HG03354 (cell line): ENCODE measurements around the gene NCOA6.

Experiments
- ATAC-seq: cut with Tn5 transposase; IDR thresholded peaks from one replicate; pipeline ENCODE4 v1.9.1; 2021; ENCODE audit warnings: mild to moderate bottlenecking; ENCODE audit not compliant: unreplicated experiment, poor library complexity, severe bottlenecking

NCOA6 gene

DNA sequence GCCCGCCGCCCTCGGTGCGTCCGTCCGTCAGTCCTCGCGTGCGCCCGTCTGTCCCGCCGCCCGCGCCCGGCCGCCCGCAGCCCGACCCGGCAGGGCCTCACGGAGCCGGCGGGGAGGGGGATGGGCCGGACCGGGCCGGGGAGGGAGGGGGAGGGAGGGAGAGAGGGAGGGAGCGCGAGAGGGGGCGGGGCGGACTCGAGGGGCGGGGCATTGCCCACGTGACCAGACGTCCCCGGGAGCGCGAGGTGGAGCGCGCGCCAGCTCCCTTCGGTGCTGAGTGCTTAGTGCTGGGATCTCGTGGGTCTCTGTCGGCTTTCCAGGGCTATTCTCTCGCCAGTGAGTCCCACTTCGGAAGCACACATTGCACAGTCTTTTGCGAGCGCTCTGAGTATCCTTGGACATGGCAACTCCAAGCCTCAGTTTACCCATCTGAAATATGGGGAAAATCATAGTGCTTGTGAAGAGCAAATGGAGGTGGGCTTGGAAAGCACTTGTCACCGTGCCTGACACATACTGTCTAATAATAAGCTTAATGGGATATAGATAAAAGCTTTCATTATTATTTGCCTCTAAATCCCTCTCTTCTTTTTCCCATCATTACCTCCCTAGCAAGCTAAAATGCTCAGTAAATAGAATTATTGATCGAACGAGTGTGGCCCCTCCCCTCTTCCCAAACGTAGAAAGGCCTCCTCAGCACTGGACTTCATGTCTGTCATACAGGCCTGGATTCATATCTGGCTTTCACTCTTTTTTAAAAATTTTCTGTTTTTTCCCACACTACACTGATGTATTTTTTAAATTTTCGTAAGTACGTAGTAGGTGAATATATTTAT lies at the start of gene NCOA6:
TSS of gene NCOA6 (minus strand) at position 122 of the 833 bp plus-strand sequence. CDS start 43,296 bp downstream, outside the sequence.
- ATAC-seq: peak; percentile 68

DNA sequence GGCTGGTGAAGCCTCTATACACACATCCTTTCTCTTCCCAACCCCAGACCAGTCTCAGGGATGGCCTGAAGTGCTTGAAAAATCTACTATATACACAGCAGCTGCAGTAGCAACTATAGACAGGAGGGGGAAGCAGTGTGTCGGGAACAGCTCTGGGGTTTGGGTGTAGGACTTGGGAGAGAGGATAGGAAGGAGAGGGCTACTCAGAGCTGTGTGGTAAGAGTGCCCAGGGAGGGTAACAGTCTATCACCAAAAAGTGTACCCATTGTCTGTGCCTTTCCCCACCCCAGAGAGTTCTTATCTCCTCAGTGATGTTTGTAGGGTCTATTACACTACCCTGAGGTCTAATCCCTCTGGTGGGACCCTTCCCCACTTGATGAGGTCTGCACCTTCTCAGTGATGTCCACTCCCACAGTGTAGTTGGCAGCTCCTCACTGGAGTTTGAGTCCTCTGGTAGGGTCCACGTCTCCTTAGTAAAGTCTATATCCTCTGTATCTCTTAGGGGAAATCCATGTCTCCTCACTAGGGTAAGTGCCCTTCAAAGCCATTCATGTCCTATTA lies 48.7 kb upstream of the NCOA6 start:
- ATAC-seq: no peak

GRCh38 chr20:34873583-34874093 lies 48.2 kb upstream of the NCOA6 start:
- ATAC-seq: no peak

- peak; percentile 61 for ATAC-seq
Observed at GRCh38 chr20:34872622-34873224, 47.3 kb upstream of the NCOA6 start, which contains the start of gene GGT7. GGT7 (minus strand) TSS chr20:34872856; CDS start chr20:34872815, 41 bp downstream.

- ATAC-seq: no peak
Observed at GRCh38 chr20:34871966-34872621, 46.6 kb upstream of the NCOA6 start.

GRCh38 chr20:34871320-34871926 lies 46.0 kb upstream of the NCOA6 start:
- ATAC-seq: no peak

DNA sequence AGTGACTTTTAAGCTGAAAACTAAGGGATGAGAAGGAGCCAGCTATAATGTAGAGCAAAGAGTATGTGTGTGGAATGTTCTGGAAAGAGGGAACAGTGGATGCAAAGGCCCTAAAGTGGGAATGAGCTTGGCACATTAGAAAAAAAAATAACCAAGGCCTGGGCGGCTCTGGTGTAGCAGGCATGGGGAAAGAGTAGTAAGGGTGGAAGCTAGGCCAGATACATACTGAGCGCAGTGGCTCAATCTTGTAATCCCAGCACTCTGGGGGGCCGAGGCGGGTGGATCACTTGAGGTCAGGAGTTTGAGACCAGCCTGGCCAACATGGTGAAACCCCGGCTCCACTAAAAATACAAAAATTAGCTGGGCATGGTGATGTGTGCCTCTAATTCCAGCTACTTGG lies 38.8 kb upstream of the NCOA6 start:
- ATAC-seq: no peak

- no peak for ATAC-seq
Observed at GRCh38 chr20:34863421-34863965, 38.0 kb upstream of the NCOA6 start.

DNA sequence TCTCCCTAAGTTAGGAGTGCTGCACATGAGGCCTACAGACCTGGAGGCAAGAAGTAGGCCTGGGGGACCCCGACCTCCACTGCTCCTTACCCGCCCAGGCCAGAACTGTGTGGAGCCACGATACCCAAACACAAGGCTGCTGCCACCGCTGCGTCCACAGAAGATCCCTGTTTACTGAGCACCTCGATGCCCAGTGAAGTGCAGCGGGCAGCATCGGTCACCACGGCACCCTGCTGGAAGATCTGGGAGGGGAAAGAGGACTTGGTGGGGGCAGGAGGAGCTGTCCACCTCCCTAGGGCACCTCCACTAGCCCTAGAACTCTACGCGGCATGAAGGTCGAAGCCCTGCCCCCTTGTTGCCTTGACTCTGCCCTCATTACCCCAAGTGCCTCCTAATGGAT lies 37.3 kb upstream of the NCOA6 start:
- no peak for ATAC-seq

- ATAC-seq: no peak
Observed at GRCh38 chr20:34861386-34862084, 36.1 kb upstream of the NCOA6 start.

DNA sequence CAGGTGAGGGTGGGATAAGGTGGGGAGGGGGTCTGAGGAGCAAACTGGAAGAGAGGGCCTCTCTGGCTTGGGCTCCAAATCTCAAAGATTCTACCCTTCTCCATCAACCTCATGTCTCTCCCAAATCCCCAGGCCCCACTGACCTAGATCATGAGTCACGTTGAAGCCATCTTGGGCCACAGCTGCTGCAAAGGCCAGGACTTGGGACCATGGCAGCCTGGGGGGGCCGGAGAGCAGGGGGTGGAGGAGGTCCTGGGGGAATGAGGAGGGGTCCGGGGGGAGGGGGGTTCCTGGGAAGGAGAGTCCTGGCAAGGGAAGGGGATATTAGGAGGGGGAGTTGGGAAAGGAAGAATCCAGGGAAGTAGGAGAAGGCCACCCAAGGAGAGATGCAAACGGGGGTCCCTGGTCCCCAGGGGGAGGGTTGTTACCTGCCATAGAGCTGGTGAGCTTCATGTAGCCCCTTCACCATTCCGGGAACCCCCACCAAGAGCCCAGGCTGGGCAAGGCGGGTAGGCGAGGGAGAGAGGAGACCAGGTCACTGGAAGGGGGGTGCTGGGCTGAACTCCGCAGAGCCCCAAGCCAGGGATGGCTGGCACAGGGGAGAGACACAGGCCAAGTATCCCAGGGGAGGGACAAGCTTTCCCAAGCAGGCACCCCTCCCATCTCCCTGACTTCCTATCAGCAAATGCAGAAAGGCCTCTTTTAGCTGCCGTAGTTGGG lies 34.5 kb upstream of the NCOA6 start:
- no peak for ATAC-seq

GRCh38 chr20:34859367-34859766 lies 33.9 kb upstream of the NCOA6 start:
- ATAC-seq: no peak

DNA sequence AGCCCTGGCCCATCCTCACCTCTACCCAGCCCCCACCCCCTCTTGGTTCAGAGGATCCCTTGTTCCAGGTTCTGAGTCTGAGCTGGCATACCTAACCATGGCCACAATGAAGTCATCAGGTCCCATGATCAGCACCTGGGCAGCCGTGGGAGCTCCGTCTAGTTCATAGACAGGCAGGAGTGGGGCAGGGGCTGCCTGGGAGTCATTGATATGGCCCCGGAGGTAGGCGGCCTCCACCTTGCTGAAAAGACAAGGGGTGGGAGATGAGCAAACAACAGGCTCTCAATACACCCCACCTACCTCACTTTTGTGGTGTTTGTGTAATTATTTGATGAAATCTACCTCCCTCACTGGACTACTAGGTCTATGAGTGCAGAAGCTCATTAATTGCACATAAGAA lies 26.8 kb upstream of the NCOA6 start:
- no peak for ATAC-seq

- ATAC-seq: no peak
Observed at GRCh38 chr20:34850969-34851368, 25.5 kb upstream of the NCOA6 start.

DNA sequence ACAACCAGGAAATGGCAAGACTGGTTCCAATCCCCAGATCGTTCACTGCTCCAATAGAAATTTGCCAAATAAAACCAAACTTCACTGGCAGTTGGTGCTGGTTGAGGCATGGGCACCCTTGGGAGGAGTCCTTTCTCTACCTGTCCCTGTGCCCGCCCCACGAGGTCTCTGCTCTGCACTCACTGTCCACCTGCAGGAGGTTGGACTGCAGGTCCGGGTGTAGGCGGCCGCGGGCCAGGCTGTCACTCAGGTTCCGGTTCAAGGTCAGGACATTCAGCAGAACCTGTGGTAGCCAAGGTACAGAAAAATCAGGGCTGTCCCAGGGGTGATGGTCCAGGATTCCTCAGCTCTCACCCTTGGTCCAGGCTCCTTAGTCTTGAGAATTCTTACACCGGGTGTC lies 24.3 kb upstream of the NCOA6 start:
- ATAC-seq: no peak

GRCh38 chr20:34848597-34848996 lies 23.1 kb upstream of the NCOA6 start:
- no peak for ATAC-seq

DNA sequence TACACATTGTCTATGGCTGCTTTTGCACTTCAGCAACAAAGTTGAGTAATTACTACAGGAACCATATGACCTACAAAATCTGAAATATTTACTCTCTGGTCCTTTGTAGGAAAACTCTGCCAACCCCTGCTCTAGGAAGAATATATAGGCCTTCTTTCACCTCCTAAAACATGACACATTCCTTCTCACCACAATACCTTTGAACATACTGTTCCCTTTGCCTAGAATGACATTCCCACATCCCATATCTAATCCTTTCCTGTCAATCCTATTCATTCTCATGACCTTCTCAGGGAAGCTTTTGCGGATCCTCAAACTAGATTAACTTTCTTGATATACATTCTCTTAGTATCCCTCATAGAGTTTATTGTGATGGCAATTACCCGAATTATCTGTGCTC lies 18.0 kb upstream of the NCOA6 start:
- no peak for ATAC-seq

GRCh38 chr20:34842143-34842542 lies 16.7 kb upstream of the NCOA6 start:
- ATAC-seq: no peak
